Activated CD4-positive, alpha-beta T cell treated with anti-CD3 and anti-CD28 coated beads, Interleukin-2, amount 10 ng/mL, durations not matched to agents 24 days and 14 days (primary cell): ENCODE data around the gene POLRMT. TPM values are rescaled to one million over a fixed set of nuclear protein-coding genes. Genes with fewer than 3 reads are reported as not detected.

Experiments used
- DNase-seq: peaks from one replicate; pipeline ENCODE4 v3.0.0; 2022
- H3K27ac Mint-ChIP-seq: one replicate; pipeline ENCODE4 v1.8.0; 2022; ENCODE audit warnings: mild to moderate bottlenecking, mixed read lengths
- H3K27me3 Mint-ChIP-seq: one replicate; pipeline ENCODE4 v1.8.0; 2022; ENCODE audit warnings: mixed read lengths
- H3K36me3 Mint-ChIP-seq: one replicate; pipeline ENCODE4 v1.8.0; 2022; ENCODE audit warnings: low read depth, mild to moderate bottlenecking, mixed read lengths
- H3K4me1 Mint-ChIP-seq: one replicate; pipeline ENCODE4 v1.8.0; 2021; ENCODE audit warnings: mixed read lengths
- H3K4me3 Mint-ChIP-seq: one replicate; pipeline ENCODE4 v1.8.0; 2022; ENCODE audit warnings: mild to moderate bottlenecking, moderate library complexity, mixed read lengths
- H3K9me3 Mint-ChIP-seq: one replicate; pipeline ENCODE4 v1.8.0; 2021; ENCODE audit warnings: mixed read lengths
- intact Hi-C: fragments of 100-400 bp; cut with micrococcal nuclease; formaldehyde crosslinking; loops from one replicate; pipeline ENCODE4 v1.15.1; 2023
- total RNA-seq: library from RNA; stranded (reverse); gene quantifications from 2 replicates; pipeline ENCODE4 v1.2.3, GENCODE V29; 2022

POLRMT gene
- total RNA-seq, result 103 and 104 TPM in 2 replicates

DNA sequence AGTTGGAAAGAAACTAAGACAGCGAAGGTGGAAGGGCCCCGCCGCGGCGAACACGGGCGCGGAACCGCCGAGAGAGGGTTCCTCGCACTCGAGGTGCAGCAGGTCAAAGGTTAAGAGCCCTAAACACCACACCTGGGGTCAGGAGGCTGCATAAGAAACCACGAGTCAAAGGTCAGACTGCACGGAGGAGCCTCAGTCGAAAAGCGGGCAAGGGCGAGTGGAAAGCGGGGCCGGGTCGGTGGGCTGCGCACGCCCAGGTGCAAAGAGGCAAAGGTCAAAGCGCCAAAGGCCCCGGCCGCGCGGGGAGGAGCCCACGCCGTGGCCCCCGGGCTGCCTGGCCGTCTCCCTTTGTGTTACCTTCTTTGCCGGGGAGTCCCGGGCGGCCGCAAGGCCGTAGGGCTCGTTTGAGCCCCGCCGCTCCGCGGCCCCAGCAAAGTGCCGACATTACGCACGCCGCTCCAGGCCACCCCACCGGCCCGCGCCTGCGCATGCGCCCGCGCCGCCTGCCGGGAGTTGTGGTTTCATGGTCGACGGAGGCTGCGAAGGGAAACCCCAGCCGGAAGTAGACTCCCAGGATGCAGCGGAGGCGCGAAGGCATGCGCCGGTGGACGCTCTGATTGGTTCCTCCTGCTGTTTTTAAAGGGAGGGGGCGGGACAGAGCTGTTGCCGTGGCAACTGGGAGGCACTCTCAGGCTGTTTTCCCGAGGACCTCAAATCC, at the start of gene POLRMT:
POLRMT (minus strand) TSS at position 470 of the 718 bp plus-strand sequence; CDS start at position 445, 25 bp downstream.
- Mint-ChIP-seq H3K4me3 (peak within 1 kb of the TSS; percentile 98), H3K9me3 (no peaks in the 10 kb centered on the region), H3K4me1 (peaks cover 17% of the 10 kb centered on the region), H3K27me3 (no peaks in the 10 kb centered on the region), H3K36me3 (peaks cover 30% of the 10 kb centered on the region), H3K27ac (peak within 1 kb of the TSS; percentile 97)
- intact Hi-C loops, result loop anchor here (1.0 to 5.0 kb wide), 5 partner anchors 29 to 164 kb away; partner anchors contain the start of genes BSG, CDC34 and PTBP1
- DNase-seq, result peak; percentile 99

DNA sequence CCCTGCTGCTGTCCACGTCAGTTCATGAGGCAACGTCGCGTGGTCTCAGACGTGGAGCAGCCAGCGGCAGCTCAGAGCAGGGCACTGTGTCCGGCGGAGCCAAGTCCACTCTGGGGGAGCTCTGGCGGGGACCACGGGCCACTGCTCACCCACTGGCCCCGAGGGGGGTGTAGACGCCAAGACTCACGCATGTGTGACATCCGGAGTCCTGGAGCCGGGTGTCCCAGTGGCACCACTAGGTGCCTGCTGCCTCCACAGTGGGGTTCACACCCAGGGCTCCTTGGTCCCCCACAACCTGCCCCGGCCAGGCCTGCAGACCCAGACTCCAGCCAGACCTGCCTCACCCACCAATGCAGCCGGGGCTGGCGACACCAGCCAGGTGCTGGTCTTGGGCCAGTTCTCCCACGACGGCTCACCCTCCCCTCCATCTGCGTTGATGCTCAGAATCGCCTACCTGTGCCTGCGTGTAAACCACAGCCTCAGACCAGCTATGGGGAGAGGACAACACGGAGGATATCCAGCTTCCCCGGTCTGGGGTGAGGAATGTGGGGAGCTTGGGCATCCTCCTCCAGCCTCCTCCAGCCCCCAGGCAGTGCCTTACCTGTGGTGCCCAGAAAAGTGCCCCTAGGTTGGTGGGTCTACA, 49.5 kb upstream of the POLRMT start:
- Mint-ChIP-seq H3K36me3 (no peaks in the 10 kb centered on the region), H3K4me3 (no peak overlapping the region), H3K27me3 (no peaks in the 10 kb centered on the region), H3K4me1 (peaks cover 4% of the 10 kb centered on the region), H3K27ac (no peak overlapping the region), H3K9me3 (no peaks in the 10 kb centered on the region)
- peak; percentile 59 for DNase-seq
- intact Hi-C loops, result no loop called here

DNA sequence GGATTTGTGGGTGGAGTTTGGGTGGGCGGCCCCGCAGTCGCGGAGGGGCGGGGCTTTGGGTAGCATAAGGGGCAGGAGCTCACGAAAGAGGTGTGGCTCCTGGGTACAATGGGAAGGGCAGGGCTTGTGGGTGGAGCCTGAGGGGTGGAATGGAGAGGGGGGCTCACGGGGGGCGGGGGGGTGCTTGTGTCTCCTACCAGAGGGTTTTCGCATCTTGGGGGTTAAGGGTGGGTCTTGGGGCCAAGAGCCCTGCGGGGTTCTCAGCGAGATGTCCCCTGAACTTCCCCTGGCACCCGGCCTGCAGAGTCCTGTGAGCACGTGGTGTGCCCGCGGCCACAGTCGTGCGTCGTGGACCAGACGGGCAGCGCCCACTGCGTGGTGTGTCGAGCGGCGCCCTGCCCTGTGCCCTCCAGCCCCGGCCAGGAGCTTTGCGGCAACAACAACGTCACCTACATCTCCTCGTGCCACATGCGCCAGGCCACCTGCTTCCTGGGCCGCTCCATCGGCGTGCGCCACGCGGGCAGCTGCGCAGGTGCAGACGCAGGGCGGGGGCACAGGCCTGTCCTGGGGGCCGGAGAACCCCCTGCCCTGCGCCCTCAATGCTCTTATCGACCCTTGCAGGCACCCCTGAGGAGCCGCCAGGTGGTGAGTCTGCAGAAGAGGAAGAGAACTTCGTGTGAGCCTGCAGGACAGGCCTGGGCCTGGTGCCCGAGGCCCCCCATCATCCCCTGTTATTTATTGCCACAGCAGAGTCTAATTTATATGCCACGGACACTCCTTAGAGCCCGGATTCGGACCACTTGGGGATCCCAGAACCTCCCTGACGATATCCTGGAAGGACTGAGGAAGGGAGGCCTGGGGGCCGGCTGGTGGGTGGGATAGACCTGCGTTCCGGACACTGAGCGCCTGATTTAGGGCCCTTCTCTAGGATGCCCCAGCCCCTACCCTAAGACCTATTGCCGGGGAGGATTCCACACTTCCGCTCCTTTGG, 48.0 kb upstream of the POLRMT start:
- Mint-ChIP-seq H3K27me3 (peaks cover 2% of the 10 kb centered on the region), H3K36me3 (no peaks in the 10 kb centered on the region), H3K4me3 (peak overlapping the region; percentile 88), H3K4me1 (peaks cover 4% of the 10 kb centered on the region), H3K9me3 (no peaks in the 10 kb centered on the region), H3K27ac (peak overlapping the region; percentile 99)
- intact Hi-C loops, result loop anchor here (1.0 to 2.0 kb wide), 2 partner anchors 23 to 71 kb away; no protein-coding TSS in a partner anchor
- no peak for DNase-seq

DNA sequence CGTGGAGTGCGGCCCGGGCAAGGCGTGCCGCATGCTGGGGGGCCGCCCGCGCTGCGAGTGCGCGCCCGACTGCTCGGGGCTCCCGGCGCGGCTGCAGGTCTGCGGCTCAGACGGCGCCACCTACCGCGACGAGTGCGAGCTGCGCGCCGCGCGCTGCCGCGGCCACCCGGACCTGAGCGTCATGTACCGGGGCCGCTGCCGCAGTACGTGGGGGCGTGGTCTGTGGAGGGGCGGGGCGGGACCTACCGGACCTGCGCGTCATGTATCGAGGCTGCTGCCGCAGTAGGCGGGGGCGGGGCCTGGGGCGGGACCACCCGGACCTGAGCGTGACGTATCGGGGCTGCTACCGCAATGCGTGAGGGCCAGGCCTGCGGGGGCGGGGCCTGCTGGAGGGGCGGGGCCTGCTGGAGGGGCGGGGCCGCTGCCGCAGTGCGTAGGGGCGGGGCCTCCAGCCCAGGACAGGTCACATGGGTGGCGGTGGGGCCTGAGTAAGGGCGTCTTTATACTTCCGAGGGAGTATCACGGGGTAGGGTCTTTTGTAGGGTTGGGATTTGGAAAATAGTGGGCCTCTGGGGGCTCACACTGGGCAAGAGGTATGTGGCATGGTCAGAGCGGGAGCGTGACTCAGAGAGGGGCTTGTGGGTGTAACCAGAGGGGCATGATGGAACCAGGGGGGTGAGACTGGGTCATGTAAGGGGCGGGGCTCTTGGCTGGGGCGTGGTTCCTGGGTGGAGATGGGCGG, 47.1 kb upstream of the POLRMT start:
- intact Hi-C loops, result loop anchor here (1.0 to 2.0 kb wide), 6 partner anchors 17 to 117 kb away; partner anchors contain the start of genes BSG, FGF22, PTBP1 and RNF126

DNA sequence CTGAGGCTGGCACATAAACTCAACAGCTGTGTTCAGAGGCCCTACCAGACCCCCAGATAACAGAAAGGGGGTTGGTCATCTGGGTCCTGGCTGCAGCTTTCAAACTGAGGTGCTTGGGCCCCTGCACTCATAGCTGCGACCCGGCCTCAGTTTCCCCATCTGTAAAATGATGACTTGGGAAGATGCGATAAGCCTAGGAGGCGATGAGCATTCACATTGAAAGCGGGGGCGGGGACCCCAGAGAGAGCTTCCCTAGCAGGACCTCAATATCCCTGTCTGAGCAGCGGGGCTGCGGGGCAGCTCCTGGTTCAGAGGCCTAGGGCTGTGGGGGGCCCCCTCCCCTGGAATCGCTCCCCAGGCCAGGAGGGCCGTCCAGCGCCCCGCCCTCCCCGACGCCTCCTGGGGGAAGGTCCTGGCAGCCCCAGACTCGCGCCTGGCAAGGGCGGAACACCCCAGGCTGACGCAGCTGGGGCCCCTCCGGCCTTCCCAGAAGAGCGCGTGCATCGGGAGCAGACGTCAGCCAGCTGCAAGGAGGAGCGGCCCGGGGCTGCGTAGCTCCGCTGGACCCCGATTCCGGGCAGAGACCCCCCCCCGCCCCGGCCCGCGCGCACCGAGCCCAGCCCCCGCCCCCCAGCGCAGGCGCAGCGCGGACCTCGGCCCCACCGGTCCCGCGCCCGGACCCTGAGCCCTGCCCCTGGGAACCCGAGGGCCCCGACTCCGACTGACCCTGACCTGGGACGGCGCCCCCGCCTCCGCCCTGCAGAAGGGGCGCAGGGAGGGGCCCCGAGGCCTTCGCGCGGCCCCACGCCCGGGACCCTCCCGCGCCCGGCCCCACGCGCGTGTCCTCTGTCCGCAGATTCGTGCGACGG, 46.3 kb upstream of the POLRMT start:
- peaks cover 8% of the 10 kb centered on the region for H3K27me3 Mint-ChIP-seq
- H3K4me1 Mint-ChIP-seq, result peaks cover 4% of the 10 kb centered on the region
- intact Hi-C loops, result loop anchor here (1.0 to 2.0 kb wide), 5 partner anchors 16 to 118 kb away; partner anchors contain the start of genes BSG, FGF22, PTBP1 and RNF126
- no peaks in the 10 kb centered on the region for H3K36me3 Mint-ChIP-seq
- no peaks in the 10 kb centered on the region for H3K9me3 Mint-ChIP-seq
- DNase-seq, result peak; percentile 82
- peak overlapping the region; percentile 74 for H3K4me3 Mint-ChIP-seq
- peak overlapping the region; percentile 76 for H3K27ac Mint-ChIP-seq

More for the DNA sequence above, 47.1 kb upstream of the POLRMT start:
- Mint-ChIP-seq H3K27me3 (peaks cover 3% of the 10 kb centered on the region), H3K4me3 (peak overlapping the region; percentile 88), H3K9me3 (no peaks in the 10 kb centered on the region), H3K36me3 (no peaks in the 10 kb centered on the region), H3K4me1 (peaks cover 4% of the 10 kb centered on the region), H3K27ac (peak overlapping the region; percentile 99)
- peak; percentile 99 for DNase-seq

DNA sequence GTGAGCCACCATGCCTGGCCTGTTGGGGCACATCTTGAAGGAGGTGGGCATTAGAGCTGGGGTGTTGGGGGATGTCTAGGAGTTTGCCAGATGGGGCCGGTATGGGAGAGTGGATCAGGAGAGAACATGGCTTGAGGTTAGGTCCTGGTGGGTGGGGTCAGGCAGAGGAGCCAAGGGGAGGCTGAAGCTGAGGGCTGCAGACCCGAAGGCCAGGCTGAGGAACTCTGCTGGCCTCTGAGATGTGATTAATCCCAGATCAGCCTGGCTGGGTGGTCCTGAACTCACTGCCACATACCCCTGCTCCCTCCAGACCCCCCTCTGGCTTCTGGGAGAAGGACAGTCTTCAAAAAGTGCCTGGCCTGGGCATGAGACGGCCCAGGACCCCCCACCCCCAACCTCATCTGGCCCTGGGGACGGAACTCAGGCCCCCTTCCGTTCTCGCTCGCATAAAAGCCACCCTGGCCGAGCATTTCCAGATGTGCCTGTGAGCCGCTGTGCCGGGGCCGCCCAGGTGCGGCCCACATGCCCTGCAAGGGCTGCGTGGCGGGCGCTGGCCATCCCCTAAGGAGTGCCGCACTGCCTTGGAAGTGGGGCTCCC, 45.6 kb upstream of the POLRMT start:
- Mint-ChIP-seq H3K4me1 (peaks cover 4% of the 10 kb centered on the region), H3K27ac (peak overlapping the region; percentile 37), H3K27me3 (peaks cover 10% of the 10 kb centered on the region), H3K9me3 (no peaks in the 10 kb centered on the region), H3K4me3 (peak overlapping the region; percentile 74), H3K36me3 (no peaks in the 10 kb centered on the region)
- intact Hi-C loops, result no loop called here
- no peak for DNase-seq

DNA sequence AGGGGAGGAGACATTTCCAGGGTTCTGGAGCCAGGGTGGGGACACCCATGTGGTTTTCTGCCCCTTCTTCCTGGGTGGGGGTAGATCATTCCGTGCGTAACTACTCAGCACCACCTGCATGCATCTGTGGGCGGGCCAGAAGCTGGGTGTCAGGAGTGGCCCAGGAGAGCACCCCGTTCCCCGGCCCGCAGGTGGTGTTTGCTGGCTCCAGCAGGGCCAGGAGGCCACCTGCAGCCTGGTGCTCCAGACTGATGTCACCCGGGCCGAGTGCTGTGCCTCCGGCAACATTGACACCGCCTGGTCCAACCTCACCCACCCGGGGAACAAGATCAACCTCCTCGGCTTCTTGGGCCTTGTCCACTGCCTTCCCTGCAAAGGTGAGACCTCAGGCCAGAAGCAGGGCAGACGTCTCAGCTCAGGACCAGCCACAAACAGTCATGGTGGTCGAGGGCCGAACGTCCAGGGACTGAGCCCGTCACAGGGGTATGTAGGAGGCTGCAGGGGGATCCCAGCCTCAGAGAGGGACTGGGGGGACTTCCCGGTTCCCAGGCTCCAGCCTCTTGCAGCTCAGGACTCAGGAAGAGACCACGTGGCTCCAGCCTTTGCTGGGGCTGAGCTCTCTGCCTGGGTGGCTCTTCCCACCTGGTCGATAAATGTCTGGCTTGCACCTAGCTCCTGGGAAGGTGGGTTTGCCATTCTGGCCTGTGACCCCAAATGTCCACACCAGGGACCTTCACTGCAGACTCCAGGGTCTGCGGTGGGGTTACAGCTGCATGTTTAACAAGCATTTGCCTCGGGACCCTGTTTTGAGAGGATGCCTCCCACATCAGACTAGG, 44.5 kb upstream of the POLRMT start:
- no peak for DNase-seq
- intact Hi-C loops, result no loop called here
- no peak overlapping the region for H3K4me3 Mint-ChIP-seq
- peaks cover 4% of the 10 kb centered on the region for H3K4me1 Mint-ChIP-seq
- H3K27me3 Mint-ChIP-seq, result peaks cover 13% of the 10 kb centered on the region
- H3K9me3 Mint-ChIP-seq, result no peaks in the 10 kb centered on the region
- H3K27ac Mint-ChIP-seq, result no peak overlapping the region
- H3K36me3 Mint-ChIP-seq, result no peaks in the 10 kb centered on the region

DNA sequence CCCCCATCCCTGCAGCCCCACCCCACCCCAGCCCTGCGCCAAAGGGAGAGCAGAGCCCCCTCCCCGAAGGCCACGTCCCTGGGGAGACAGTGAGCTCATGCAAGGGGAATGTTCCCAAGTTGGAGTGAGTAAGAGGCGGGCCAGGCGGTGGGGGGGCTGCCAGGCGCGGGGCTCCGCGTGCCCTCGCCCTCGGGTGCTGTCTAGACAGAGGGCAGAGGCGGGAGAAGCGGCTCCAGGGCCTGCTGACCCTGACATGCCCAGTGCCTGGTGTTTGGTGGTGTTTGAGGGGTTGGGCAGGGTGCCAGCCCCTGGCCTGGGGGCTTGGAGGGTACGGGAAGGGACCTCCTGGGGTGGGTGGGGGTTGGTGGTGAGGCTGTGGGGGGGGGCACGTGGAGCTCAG, 43.9 kb upstream of the POLRMT start:
- Mint-ChIP-seq H3K4me1 (peaks cover 4% of the 10 kb centered on the region), H3K27me3 (peaks cover 13% of the 10 kb centered on the region), H3K36me3 (no peaks in the 10 kb centered on the region), H3K27ac (no peak overlapping the region), H3K9me3 (no peaks in the 10 kb centered on the region), H3K4me3 (no peak overlapping the region)
- intact Hi-C loops, result no loop called here
- no peak for DNase-seq

DNA sequence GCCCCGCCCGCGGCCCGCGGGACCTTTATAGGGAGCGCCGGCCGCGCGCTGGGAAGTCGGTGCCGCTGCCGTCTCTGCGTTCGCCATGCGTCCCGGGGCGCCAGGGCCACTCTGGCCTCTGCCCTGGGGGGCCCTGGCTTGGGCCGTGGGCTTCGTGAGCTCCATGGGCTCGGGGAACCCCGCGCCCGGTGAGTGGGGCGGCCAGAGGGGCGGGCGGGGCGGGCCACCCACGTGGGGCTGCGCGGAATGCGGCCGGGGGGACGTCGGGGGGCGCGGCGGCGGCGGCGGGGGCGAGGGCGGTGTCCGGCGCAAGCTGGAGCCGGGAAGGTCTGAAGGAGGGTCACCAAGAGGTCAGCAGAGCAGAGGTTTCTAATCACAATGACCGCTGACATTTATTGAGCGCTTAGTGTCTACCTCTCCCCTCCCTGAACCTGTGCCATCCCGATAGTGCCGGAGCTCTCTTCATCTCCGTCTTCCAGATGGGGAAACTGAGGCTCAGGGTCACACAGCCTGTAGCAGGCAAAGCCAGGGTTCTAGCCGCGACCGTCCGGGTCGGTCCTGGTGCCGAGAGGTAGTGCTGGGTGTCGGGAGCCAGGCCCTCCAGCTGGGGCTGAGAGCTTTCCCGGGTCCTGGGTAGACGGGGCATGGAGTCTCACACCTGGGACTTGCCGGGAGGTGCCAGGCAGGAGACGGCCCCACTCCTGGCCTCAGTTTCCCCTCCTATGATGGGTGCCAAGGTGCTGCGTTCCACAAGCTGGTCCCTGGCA, 43.2 kb upstream of the POLRMT start, which contains the start of gene FSTL3:
FSTL3 (plus strand) TSS at position 54 of the 767 bp plus-strand sequence; CDS start at position 86, 32 bp downstream.
- H3K36me3 Mint-ChIP-seq, result no peaks in the 10 kb centered on the region
- no peak for DNase-seq
- H3K27me3 Mint-ChIP-seq, result peaks cover 13% of the 10 kb centered on the region
- H3K4me3 Mint-ChIP-seq, result no peak within 1 kb of the TSS
- no peak within 1 kb of the TSS for H3K27ac Mint-ChIP-seq
- H3K9me3 Mint-ChIP-seq, result no peaks in the 10 kb centered on the region
- intact Hi-C loops, result no loop called here
- peaks cover 4% of the 10 kb centered on the region for H3K4me1 Mint-ChIP-seq

DNA sequence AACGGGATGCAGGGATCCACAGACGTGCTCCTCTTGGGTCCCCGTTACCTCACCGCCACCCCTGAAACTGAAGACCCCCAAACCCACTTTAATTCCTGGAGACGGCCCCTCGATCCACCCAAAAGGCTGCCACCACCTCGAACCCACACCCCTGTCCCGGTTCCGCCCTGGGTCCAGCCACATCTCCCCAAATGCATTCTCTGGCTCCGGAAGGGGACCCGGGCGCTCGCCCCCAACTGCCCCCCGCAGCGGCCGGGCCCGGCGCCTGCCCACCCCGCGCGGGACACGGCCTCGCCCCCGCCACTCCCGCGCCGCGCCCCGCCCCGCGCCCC, 42.6 kb upstream of the POLRMT start:
- H3K4me3 Mint-ChIP-seq, result no peak overlapping the region

More for the DNA sequence above, 42.6 kb upstream of the POLRMT start:
- no peaks in the 10 kb centered on the region for H3K36me3 Mint-ChIP-seq
- intact Hi-C loops, result no loop called here
- no peaks in the 10 kb centered on the region for H3K9me3 Mint-ChIP-seq
- DNase-seq, result no peak
- no peak overlapping the region for H3K27ac Mint-ChIP-seq
- H3K4me1 Mint-ChIP-seq, result peaks cover 4% of the 10 kb centered on the region
- peaks cover 13% of the 10 kb centered on the region for H3K27me3 Mint-ChIP-seq
